ENCODE results near the gene ARMC9.

Gene ARMC9

DNA sequence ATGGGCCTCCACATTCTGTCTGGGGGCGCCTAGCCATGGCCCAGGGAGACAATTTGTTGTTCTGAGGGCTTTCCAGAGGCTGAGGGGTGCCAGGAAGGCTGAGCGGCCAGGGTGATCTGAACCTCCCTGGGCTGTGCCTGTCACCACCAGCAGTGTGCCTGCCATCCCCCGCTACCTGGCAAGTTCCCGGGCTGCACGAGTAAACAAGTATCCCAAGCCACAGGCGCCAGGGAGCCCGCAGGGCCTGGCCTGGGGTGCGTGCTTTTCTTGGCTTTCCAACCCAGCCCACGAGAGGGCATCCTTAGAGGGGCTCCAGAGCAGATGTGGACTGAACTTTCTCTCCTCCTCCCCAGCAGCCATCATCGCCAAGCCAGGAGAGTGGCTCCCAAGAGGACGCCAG lies 162.0 kb downstream of the ARMC9 start:
- TF ChIP-seq, protein P1, sequence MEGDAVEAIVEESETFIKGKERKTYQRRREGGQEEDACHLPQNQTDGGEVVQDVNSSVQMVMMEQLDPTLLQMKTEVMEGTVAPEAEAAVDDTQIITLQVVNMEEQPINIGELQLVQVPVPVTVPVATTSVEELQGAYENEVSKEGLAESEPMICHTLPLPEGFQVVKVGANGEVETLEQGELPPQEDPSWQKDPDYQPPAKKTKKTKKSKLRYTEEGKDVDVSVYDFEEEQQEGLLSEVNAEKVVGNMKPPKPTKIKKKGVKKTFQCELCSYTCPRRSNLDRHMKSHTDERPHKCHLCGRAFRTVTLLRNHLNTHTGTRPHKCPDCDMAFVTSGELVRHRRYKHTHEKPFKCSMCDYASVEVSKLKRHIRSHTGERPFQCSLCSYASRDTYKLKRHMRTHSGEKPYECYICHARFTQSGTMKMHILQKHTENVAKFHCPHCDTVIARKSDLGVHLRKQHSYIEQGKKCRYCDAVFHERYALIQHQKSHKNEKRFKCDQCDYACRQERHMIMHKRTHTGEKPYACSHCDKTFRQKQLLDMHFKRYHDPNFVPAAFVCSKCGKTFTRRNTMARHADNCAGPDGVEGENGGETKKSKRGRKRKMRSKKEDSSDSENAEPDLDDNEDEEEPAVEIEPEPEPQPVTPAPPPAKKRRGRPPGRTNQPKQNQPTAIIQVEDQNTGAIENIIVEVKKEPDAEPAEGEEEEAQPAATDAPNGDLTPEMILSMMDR (conservative IDR thresholded peaks at IDR 0.05; ENCODE audit: control insufficient read depth, insufficient read depth, low read depth, low read length) = no peak
- DNase-seq (ENCODE audit: low read depth) = no peak
- H3K4me3 ChIP-seq (ENCODE audit: control insufficient read depth, low read depth, low read length) = no peak overlapping the region

DNA sequence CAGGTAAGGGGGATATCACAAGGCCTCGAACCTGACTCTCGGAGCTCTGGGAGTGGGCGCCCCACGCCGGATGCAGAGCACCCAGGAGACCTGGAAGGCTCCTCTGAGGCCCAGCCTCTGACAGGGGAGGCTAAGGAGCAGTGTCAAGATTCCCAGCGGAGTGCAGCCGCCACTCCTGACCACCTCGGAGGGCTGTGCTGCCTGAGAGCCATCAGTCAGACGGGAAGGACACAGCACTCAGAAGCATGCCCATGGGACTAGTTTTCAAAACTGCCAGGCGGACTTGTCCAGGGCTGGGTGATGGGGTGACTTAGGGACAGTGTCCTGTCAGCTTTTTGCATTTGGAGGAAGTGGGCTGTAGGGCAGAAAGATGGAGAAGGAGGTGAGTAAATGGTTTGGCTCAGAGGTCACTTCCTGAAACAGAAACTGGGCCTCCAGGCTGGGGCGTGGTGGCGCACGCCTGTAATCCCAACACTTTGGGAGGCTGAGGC lies 162.5 kb downstream of the ARMC9 start:
- no peak overlapping the region for H3K4me3 ChIP-seq (ENCODE audit: control insufficient read depth, low read depth, low read length)
- DNase-seq (ENCODE audit: low read depth) = no peak
- TF ChIP-seq, protein P1 (conservative IDR thresholded peaks at IDR 0.05; ENCODE audit: control insufficient read depth, insufficient read depth, low read depth, low read length) = no peak

DNA sequence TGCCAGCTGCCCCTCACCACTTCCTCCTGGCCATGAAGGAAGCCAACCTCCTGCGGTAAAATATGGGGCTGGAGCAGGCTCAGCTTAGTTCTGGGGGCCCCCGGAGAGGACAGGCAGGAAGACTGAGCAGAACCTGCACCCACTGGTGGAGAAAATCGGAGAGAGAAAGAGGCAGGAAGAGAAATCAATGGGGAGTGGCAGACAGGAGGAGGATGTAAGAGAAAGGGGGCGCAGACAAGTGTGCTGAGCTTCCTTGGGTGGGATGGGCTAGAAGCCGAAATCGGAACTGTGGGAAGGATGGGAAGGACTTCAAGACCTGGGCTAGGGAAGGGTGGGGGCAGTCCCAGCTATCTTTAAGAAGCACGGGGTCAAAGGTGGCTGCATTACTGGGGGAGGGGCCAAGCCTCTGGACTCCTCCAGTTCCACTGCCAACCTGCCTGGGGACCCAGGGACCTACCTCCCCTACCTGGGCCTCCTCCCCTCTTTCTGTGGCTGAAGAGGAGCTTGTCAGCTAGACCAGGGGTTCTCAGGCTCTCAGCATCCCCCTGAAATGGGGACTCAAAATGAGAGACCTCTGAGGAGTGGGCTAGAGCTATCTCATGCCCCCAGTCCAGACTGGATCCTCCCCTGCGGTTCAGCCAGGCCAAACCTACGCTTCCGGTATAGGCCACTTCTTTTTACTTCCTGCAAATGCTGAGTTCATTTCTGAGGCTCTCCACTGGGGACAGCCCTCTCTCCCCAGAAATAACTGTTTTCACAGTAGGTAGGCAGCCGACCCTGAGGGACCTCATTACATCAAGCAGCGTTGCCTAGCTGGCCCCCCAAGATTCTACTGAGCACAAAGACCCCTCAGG lies 163.5 kb downstream of the ARMC9 start:
- no peak overlapping the region for H3K4me3 ChIP-seq (ENCODE audit: control insufficient read depth, low read depth, low read length)
- TF ChIP-seq, protein P1 (conservative IDR thresholded peaks at IDR 0.05; ENCODE audit: control insufficient read depth, insufficient read depth, low read depth, low read length) = no peak
- DNase-seq (ENCODE audit: low read depth) = no peak

DNA sequence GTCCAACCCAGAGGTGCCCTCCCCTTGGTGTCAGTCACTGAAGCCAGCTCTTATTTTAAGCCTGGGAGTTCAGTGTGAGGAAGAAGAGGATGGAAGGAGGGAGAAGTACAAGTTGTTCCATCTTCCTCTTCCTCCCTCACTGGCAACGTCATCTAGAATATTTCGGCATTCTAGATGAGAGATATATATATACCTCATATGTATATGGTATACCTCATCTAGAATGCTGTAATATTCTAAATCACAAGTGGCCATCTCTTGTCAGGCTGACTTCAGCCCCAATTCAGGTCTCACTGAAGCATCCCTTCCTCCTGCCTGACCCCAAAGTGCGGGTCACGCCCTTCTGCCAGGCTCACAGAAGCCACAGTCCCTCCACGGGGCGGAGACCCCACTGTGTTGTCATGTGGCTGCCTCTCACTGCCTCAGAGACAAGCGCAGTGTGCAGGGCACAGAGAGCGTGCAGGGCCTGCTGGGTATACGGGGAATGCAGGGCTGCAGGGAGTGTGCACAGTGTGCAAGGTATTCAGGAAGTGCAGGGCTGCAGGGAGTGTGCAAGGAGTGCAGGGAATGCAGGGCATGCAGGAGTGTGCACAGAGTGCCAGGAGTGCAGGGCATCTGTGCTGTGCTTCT lies 164.2 kb downstream of the ARMC9 start:
- DNase-seq (ENCODE audit: low read depth) = no peak
- TF ChIP-seq, protein P1 (conservative IDR thresholded peaks at IDR 0.05; ENCODE audit: control insufficient read depth, insufficient read depth, low read depth, low read length) = no peak
- H3K4me3 ChIP-seq (ENCODE audit: control insufficient read depth, low read depth, low read length) = no peak overlapping the region

DNA sequence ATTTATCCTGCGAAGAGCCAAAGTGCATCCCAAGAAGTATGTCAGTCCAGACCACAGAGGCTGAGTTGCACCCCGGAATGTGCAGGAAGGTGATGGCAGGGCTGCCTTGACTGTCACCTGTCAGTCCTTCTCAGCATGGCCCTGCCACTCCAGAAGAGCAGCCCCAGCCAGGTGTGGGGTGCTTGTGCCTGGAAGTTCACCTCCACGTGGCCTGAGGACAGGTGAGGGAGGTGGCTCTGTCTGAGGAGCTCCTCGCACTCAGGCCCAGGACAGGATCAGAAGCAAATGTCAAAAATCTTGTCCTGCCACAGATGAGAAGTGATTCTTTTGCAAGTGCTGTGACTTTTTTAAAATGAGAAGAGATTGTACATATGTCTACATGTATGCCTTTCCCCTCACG lies 165.6 kb downstream of the ARMC9 start:
- H3K4me3 ChIP-seq (ENCODE audit: control insufficient read depth, low read depth, low read length) = no peak overlapping the region
- DNase-seq (ENCODE audit: low read depth) = no peak
- TF ChIP-seq, protein P1 (conservative IDR thresholded peaks at IDR 0.05; ENCODE audit: control insufficient read depth, insufficient read depth, low read depth, low read length) = no peak

DNA sequence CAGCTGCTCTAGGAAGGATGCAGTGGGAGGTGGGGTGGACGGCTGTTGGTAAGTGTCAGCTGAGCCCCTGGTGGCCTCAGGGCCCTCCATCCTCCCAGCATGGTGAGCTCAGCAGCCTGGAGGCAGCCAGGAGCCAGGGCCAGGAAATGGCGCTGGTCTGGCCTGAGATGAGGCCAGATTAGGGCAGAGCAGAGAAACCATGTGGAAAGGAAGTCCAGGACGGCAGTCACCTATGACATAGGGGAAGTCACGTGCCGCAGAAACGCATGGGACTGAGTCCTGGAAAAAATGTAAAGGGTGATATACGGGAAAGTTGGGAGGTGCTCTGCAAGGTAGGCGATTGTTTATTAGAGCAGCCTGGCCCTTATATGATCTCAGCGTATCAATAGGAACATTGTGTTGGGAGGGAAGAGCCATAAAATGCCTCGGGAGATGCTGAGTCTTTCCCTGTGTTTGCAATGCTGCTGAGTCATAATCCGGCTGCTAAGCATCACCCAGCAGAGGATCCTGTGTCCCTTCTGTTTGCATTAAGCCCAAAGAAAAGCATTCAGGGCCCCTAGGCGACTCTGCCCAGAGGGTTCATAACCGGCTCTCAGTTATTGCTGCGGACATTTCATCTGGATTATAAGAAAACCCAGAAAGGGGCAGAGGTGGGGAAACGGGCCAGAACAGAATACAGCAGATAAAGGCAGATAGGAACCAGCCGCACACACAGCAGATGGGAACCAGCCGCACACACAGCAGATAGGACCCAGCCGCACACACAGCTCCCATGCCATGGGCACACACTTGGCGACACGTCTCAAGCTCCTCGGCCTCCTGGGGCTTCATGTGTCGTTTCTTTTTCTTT lies 166.8 kb downstream of the ARMC9 start:
- H3K4me3 ChIP-seq (ENCODE audit: control insufficient read depth, low read depth, low read length) = no peak overlapping the region
- peak; percentile 26 for DNase-seq (ENCODE audit: low read depth)
- TF ChIP-seq, protein P1 (conservative IDR thresholded peaks at IDR 0.05; ENCODE audit: control insufficient read depth, insufficient read depth, low read depth, low read length) = no peak
